Heart left ventricle (tissue), 13 donors: Measurements from ENCODE around the gene CLPTM1.
"Not testable (repeated sequence)": the region's sequence is repeated elsewhere in the genome, so short reads cannot be mapped to it uniquely, and the experiment has no call there.

Experiments used
- POLR2A ChIP-seq, 2 donors: fragments of 450-650 bp; IDR thresholded peaks; one replicate each; pipeline ENCODE4 v1.6.1; 2017; ENCODE audit warnings: antibody characterized with exemption in 2 of 2, mild to moderate bottlenecking in 2 of 2, moderate library complexity in 2 of 2
- TF ChIP-seq, protein P1 (sequence below), 12 donors: fragments of 200-600 bp; sonication (generic) in 4 of 12; IDR thresholded peaks; one replicate each; pipeline versions ENCODE4 v1.5.0 to v1.8.0; 2018 to 2022; ENCODE audit warnings: antibody characterized with exemption in 12 of 12, mild to moderate bottlenecking in 5 of 12
- donor health status: ischemic (EF 13 %, LVEDD 7.1; RV severe dilation, severe dysfunction).
- donor health status: DM: no; HTN: yes; CAD: no.
- donor health status: DM: no; HTN: no; CAD: no.
- donor health status: ischemic (EF 25% LVEDD 6.9; RV normal size, moderate dysfunction).
- donor health status: ischemic (EF 25% LVEDD 5.7; RV mildly dilated, moderate dysfunction).
- donor health status: ischemic (EF 35%, LVEDD 5.7; RV mildly dilated, moderate dysfunction).
- donor health status: nonischemic (EF 11% LVEDD 7.7; RV severe dilation, severe dysfunction).
- donor health status: DM: yes; HTN: yes; CAD: no.
- donor health status: PGD.
- donor health status: ischemic (EF 29% LVEDD 5.4; RV normal size, mild dysfunction).
- donor health status: nonischemic (EF 23%, LVEDD 6.1; RV moderate dilation, normal function).

DNA sequence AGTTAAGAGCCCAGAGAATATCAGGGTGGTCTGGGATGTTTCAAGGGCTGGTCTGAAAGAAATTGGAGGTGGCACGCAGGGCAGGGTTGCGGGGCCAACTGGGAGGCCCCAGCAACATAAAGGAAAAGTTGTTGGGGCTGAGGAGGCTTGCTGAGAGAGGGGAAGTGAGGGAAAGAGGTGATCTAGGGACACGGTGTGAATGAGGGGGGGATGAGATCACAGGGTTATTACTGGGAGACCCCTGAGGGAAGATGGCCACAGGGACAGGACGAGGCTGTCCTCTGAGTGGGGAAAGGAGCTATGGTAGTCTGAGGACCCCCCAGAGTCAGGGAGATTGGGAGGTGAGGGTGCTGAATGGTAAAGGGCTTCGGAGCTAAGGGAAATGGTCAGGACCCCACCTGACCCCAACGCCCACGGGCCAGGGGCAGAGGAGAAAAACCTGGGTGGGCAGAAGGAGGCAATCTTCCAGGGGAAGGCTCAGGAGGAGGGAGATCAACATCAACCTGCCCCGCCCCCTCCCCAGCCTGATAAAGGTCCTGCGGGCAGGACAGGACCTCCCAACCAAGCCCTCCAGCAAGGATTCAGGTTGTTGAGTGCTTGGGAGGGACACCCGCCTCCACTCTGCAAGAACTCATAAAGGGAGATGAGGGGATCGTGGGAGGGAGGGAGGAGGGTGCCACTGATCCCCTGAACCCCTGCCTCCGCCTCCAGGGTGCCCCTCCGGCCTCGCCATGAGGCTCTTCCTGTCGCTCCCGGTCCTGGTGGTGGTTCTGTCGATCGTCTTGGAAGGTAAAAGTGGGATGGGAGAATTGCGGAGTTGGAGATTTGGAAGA, 28.7 kb upstream of the CLPTM1 start:
- TF ChIP-seq, protein P1, sequence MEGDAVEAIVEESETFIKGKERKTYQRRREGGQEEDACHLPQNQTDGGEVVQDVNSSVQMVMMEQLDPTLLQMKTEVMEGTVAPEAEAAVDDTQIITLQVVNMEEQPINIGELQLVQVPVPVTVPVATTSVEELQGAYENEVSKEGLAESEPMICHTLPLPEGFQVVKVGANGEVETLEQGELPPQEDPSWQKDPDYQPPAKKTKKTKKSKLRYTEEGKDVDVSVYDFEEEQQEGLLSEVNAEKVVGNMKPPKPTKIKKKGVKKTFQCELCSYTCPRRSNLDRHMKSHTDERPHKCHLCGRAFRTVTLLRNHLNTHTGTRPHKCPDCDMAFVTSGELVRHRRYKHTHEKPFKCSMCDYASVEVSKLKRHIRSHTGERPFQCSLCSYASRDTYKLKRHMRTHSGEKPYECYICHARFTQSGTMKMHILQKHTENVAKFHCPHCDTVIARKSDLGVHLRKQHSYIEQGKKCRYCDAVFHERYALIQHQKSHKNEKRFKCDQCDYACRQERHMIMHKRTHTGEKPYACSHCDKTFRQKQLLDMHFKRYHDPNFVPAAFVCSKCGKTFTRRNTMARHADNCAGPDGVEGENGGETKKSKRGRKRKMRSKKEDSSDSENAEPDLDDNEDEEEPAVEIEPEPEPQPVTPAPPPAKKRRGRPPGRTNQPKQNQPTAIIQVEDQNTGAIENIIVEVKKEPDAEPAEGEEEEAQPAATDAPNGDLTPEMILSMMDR (IDR thresholded peaks at IDR 0.05): not testable (repeated sequence)
- not testable (repeated sequence) for TF ChIP-seq POLR2A (IDR thresholded peaks at IDR 0.05)
